Loucy (cell line): ENCODE results near the gene KLHL3.

Source experiments
- H2AFZ ChIP-seq: fragments of 200-600 bp; sonication (generic); 2 replicates; pipeline ENCODE4 v1.6.0; 2016; ENCODE audit warnings: antibody characterized with exemption, mild to moderate bottlenecking, low read length, moderate library complexity
- H3F3A ChIP-seq: fragments of 200-600 bp; 2 replicates; pipeline ENCODE4 v1.6.0; 2016; ENCODE audit warnings: antibody characterized with exemption, low read depth, mild to moderate bottlenecking
- H3K27me3 ChIP-seq: fragments of 200-600 bp; sonication (generic); 2 replicates; pipeline ENCODE4 v1.6.1; 2014; ENCODE audit warnings: low read length, mild to moderate bottlenecking; ENCODE audit not compliant: insufficient read depth, poor library complexity, severe bottlenecking
- H3K36me3 ChIP-seq: fragments of 200-600 bp; sonication (generic); 2 replicates; pipeline ENCODE4 v1.6.1; 2016; ENCODE audit warnings: low read length; ENCODE audit not compliant: insufficient read depth
- H3K4me1 ChIP-seq: fragments of 200-600 bp; sonication (generic); 2 replicates; pipeline ENCODE4 v1.5.1; 2014; ENCODE audit warnings: low read length, mild to moderate bottlenecking; ENCODE audit not compliant: insufficient read depth, poor library complexity, severe bottlenecking
- H3K4me2 ChIP-seq: fragments of 200-600 bp; sonication (generic); 2 replicates; pipeline ENCODE4 v1.6.0; 2014; ENCODE audit warnings: antibody characterized with exemption, low read length, low read depth, mild to moderate bottlenecking; ENCODE audit not compliant: poor library complexity, severe bottlenecking
- H3K4me3 ChIP-seq: fragments of 200-600 bp; sonication (generic); 2 replicates; pipeline ENCODE4 v1.5.1; 2014; ENCODE audit warnings: low read length, mild to moderate bottlenecking, mixed read lengths; ENCODE audit not compliant: poor library complexity, severe bottlenecking
- H3K79me2 ChIP-seq: fragments of 200-600 bp; sonication (generic); 2 replicates; pipeline ENCODE4 v1.6.1; 2014; ENCODE audit warnings: low read length; ENCODE audit not compliant: insufficient read depth
- H3K9ac ChIP-seq: fragments of 200-600 bp; sonication (generic); 2 replicates; pipeline ENCODE4 v1.6.0; 2014; ENCODE audit warnings: mild to moderate bottlenecking, low read depth, low read length, moderate library complexity; ENCODE audit not compliant: poor library complexity, severe bottlenecking
- H3K9me2 ChIP-seq: fragments of 200-600 bp; sonication (generic); replicated peaks from 2 replicates; pipeline ENCODE4 v1.6.1; 2016; ENCODE audit warnings: low read depth, low read length, mixed read lengths
- H3K9me3 ChIP-seq: fragments of 200-600 bp; sonication (generic); 2 replicates; pipeline ENCODE4 v1.6.1; 2014; ENCODE audit warnings: mild to moderate bottlenecking, antibody characterized with exemption, low read length, low read depth; ENCODE audit not compliant: insufficient read depth
- H4K20me1 ChIP-seq: fragments of 200-600 bp; sonication (generic); 2 replicates; pipeline ENCODE4 v1.6.0; 2014; ENCODE audit warnings: antibody characterized with exemption, low read length, mild to moderate bottlenecking; ENCODE audit not compliant: insufficient read depth, poor library complexity, severe bottlenecking
- CTCF ChIP-seq: fragments of 200-600 bp; sonication (generic); conservative IDR thresholded peaks from 2 replicates; pipeline ENCODE4 v1.5.1; 2014; ENCODE audit warnings: mild to moderate bottlenecking, antibody characterized with exemption, low read length
- EZH2phosphoT487 ChIP-seq: fragments of 200-600 bp; IDR thresholded peaks from 2 replicates; pipeline ENCODE4 v1.6.1; 2018; ENCODE audit warnings: antibody characterized with exemption, mild to moderate bottlenecking, moderate library complexity, borderline replicate concordance

Gene KLHL3

GRCh38 chr5:137639645-137640044 lies 96.2 kb downstream of the KLHL3 start:
- H3K4me3 ChIP-seq: no peak overlapping the region
- no peaks in the 10 kb centered on the region for H3K79me2 ChIP-seq
- TF ChIP-seq EZH2phosphoT487 (no peak), CTCF (no peak)

GRCh38 chr5:137638841-137639240 lies 97.0 kb downstream of the KLHL3 start:
- Histone ChIP-seq H3K4me1 (no peaks in the 10 kb centered on the region), H3K36me3 (peaks cover 4% of the 10 kb centered on the region; the same call in 1 of the 2 replicates), H3K9ac (no peak overlapping the region), H3F3A (no peaks in the 10 kb centered on the region), H3K4me2 (no peak overlapping the region), H3K9me2 (no peaks in the 10 kb centered on the region), H2AFZ (no peak overlapping the region), H3K9me3 (no peaks in the 10 kb centered on the region), H4K20me1 (no peaks in the 10 kb centered on the region), H3K27me3 (no peaks in the 10 kb centered on the region), H3K79me2 (no peaks in the 10 kb centered on the region), H3K4me3 (no peak overlapping the region)
- TF ChIP-seq EZH2phosphoT487: no peak
- no peak for TF ChIP-seq CTCF

More at GRCh38 chr5:137639645-137640044, 96.2 kb downstream of the KLHL3 start:
- Histone ChIP-seq H3K36me3 (peaks cover 4% of the 10 kb centered on the region; the same call in 1 of the 2 replicates), H3K4me2 (no peak overlapping the region), H3F3A (no peaks in the 10 kb centered on the region), H4K20me1 (no peaks in the 10 kb centered on the region), H3K4me1 (no peaks in the 10 kb centered on the region), H3K9ac (no peak overlapping the region), H3K27me3 (no peaks in the 10 kb centered on the region), H2AFZ (no peak overlapping the region), H3K9me2 (no peaks in the 10 kb centered on the region), H3K9me3 (no peaks in the 10 kb centered on the region)

- Histone ChIP-seq H3K4me1 (no peaks in the 10 kb centered on the region), H3K79me2 (no peaks in the 10 kb centered on the region), H3F3A (no peaks in the 10 kb centered on the region), H3K9ac (no peak overlapping the region), H3K4me3 (no peak overlapping the region), H3K4me2 (no peak overlapping the region), H3K9me2 (no peaks in the 10 kb centered on the region), H3K9me3 (no peaks in the 10 kb centered on the region), H3K36me3 (peaks cover 4% of the 10 kb centered on the region; the same call in 1 of the 2 replicates), H4K20me1 (no peaks in the 10 kb centered on the region), H3K27me3 (no peaks in the 10 kb centered on the region), H2AFZ (no peak overlapping the region)
- TF ChIP-seq CTCF: no peak
- TF ChIP-seq EZH2phosphoT487: no peak
Measured at GRCh38 chr5:137636830-137637714, 98.8 kb downstream of the KLHL3 start.
